Effector CD8-positive, alpha-beta T cell (primary cell): ENCODE data around the gene ACRV1.

Experiments
- DNase-seq: peaks from one replicate; lab custom pipeline; 2025; lab: John Stamatoyannopoulos, UW

Gene ACRV1

DNA sequence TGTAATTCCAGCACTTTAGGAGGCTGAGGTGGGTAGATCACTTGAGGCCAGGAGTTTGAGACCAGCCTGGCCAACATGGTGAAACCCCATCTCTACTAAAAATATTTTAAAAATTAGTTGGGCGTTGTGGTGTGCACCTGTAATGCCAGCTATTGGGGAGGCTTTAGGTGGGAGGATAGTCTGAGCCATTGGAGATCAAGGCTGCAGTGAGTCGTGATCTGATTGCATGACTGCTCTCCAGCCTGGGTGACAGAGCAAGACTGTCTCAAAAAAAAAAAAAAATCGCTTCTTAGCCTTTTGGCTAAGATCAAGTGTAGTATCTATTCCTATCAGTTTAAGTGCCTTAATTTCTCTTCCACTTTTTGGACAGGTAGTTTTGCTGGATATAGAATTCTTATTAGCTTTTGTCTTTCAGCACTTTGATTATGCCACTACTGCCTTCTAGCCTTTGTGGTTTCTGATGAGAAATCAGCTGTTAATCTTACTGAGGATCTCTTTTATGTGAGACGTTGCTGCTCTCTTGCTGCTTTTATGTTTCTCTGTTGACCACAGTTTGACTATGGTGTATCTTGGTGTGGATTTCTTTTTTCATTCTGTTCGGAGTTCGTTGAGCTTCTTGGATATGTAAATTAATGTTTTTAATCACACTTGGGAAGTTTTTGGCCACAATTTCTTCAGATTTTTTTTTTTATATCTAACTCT is 31.0 kb downstream of the ACRV1 start:
- no peak for DNase-seq

DNA sequence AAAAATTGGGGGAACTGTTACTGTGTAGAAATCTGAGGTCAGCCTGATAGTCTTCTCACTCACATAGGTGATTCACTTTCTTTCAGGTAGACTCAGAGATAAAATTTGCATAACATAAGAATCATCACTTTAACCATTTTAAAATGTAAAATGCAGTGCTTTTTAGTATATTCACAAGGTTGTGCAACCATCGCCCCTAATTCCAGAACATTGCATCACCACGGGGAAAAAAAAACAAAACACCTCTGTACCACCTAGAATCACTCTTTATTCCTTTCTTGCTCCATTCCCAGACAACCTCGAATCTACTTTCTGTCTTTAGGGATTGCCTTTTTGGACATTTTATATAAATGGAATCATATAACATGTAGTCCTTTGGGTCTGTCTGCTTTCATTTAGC is 34.8 kb downstream of the ACRV1 start:
- DNase-seq, result no peak

- DNase-seq, result no peak
Measured at GRCh38 chr11:125638315-125638714, 42.3 kb downstream of the ACRV1 start.

DNA sequence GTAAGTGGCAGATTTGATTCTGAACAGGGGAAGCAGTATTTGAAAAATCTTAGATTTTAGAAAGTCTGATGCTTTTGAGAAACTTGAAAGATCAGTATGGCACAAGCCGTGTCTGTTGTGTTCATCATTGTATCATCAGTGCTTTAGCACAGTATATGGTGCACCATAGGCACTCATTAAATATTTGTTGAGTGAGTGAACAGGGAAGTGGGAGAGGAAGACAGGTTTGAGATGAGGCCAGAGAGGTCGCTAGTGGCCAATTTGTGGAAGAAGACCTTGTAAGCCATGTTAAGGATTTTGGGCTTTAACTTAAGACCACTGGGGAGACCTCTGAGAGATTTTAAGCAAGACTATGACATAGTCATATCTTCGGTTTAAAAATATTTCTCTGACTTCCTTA is 42.8 kb downstream of the ACRV1 start:
- no peak for DNase-seq

- DNase-seq, result no peak
Measured at GRCh38 chr11:125627236-125627910, 53.3 kb downstream of the ACRV1 start.

GRCh38 chr11:125626288-125626950 is 54.2 kb downstream of the ACRV1 start:
- no peak for DNase-seq

DNA sequence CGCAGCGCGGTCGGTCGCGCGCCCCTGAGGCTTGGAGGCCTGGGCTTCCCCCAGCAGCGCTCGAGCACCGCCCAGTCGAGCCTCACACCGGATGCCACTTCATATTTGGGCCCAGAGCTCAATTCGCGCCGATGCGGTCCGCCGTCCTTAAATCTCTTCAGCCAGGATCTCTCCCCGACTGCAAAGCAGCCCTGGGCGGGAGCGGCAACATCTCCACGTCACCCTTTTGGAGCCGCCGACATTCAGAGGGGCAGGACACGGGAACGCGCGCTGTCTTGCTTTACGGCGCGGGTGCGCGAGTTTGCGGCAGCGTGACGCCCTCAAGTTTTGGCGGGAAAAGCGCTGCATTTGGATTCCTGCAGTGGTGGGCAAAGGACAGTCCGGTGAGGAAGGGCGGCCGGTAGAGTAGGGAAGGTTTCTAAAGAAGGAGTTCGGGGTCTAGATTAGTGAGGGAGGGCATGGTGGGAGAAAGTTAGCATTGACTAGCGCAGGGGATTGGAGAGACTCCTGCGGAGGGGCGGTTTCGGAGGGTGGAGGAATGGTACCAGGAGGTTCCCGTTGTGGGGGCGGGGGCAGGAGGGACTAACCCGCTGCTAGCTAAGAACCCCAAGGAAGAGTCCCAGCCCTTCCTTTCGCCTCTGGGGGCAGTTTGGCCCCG is 54.9 kb downstream of the ACRV1 start:
- DNase-seq, result peak; percentile 69

- DNase-seq, result no peak
Measured at GRCh38 chr11:125625225-125625629, 55.4 kb downstream of the ACRV1 start.

GRCh38 chr11:125624756-125625213 is 55.9 kb downstream of the ACRV1 start, which contains the start of gene CHEK1:
Gene CHEK1 (plus strand): TSS chr11:125625163. CDS start chr11:125626769, 1,606 bp downstream.
- DNase-seq, result no peak

GRCh38 chr11:125623064-125623463 is 57.6 kb downstream of the ACRV1 start:
- no peak for DNase-seq

- DNase-seq, result no peak
Measured at GRCh38 chr11:125621995-125622394, 58.7 kb downstream of the ACRV1 start.
